IPS-NIHi7 (cell line): ENCODE results near the gene FAM124A.

Experiments used
- DNase-seq: peaks from one replicate; pipeline ENCODE4 v3.0.0; 2012; ENCODE audit warnings: mixed read lengths; ENCODE audit errors: extremely low spot score

Gene FAM124A

GRCh38 chr13:51305271-51305967 is 83.2 kb downstream of the FAM124A start:
- no peak for DNase-seq

- no peak for DNase-seq
Measured at GRCh38 chr13:51308781-51309180, 86.6 kb downstream of the FAM124A start.

GRCh38 chr13:51311231-51311630 is 89.0 kb downstream of the FAM124A start:
- DNase-seq, result no peak

- DNase-seq, result no peak
Measured at GRCh38 chr13:51311957-51312520, 89.8 kb downstream of the FAM124A start.

- no peak for DNase-seq
Measured at GRCh38 chr13:51313619-51314018, 91.4 kb downstream of the FAM124A start.

GRCh38 chr13:51317262-51317661 is 95.1 kb downstream of the FAM124A start:
- DNase-seq, result no peak

- DNase-seq, result no peak
Measured at GRCh38 chr13:51318015-51318414, 95.8 kb downstream of the FAM124A start.

GRCh38 chr13:51318876-51319275 is 96.7 kb downstream of the FAM124A start:
- no peak for DNase-seq

- no peak for DNase-seq
Measured at GRCh38 chr13:51321836-51322235, 99.6 kb downstream of the FAM124A start.

- DNase-seq, result no peak
Measured at GRCh38 chr13:51322826-51323225, 100.6 kb downstream of the FAM124A start.

GRCh38 chr13:51323824-51324511 is 101.8 kb downstream of the FAM124A start:
- no peak for DNase-seq

GRCh38 chr13:51324714-51325420 is 102.7 kb downstream of the FAM124A start:
- no peak for DNase-seq

- no peak for DNase-seq
Measured at GRCh38 chr13:51325837-51326236, 103.6 kb downstream of the FAM124A start.

GRCh38 chr13:51326777-51327176 is 104.6 kb downstream of the FAM124A start:
- DNase-seq, result no peak

- no peak for DNase-seq
Measured at GRCh38 chr13:51327961-51328360, 105.8 kb downstream of the FAM124A start.

GRCh38 chr13:51328488-51328887 is 106.3 kb downstream of the FAM124A start:
- peak; percentile 93 for DNase-seq

- no peak for DNase-seq
Measured at GRCh38 chr13:51329606-51330005, 107.4 kb downstream of the FAM124A start.

- DNase-seq, result no peak
Measured at GRCh38 chr13:51330791-51331190, 108.6 kb downstream of the FAM124A start.

- no peak for DNase-seq
Measured at GRCh38 chr13:51331354-51331861, 109.2 kb downstream of the FAM124A start.

GRCh38 chr13:51332566-51333361 is 110.6 kb downstream of the FAM124A start:
- DNase-seq, result no peak

GRCh38 chr13:51333421-51333820 is 111.2 kb downstream of the FAM124A start:
- no peak for DNase-seq
